Central memory CD4-positive, alpha-beta T cell (primary cell): ENCODE measurements around the gene ARFGEF2.
"Not testable (repeated sequence)": the region's sequence is repeated elsewhere in the genome, so short reads cannot be mapped to it uniquely, and the experiment has no call there.

Experiments used
- DNase-seq: peaks from one replicate; pipeline ENCODE4 v3.0.0; 2022
- total RNA-seq, 3 experiments: gene quantifications; one replicate each; lab custom pipeline; 2026; lab: John Stamatoyannopoulos, UW

The ARFGEF2 gene
- 123 to 194 (median 183) reads per million in 3 experiments for total RNA-seq

DNA sequence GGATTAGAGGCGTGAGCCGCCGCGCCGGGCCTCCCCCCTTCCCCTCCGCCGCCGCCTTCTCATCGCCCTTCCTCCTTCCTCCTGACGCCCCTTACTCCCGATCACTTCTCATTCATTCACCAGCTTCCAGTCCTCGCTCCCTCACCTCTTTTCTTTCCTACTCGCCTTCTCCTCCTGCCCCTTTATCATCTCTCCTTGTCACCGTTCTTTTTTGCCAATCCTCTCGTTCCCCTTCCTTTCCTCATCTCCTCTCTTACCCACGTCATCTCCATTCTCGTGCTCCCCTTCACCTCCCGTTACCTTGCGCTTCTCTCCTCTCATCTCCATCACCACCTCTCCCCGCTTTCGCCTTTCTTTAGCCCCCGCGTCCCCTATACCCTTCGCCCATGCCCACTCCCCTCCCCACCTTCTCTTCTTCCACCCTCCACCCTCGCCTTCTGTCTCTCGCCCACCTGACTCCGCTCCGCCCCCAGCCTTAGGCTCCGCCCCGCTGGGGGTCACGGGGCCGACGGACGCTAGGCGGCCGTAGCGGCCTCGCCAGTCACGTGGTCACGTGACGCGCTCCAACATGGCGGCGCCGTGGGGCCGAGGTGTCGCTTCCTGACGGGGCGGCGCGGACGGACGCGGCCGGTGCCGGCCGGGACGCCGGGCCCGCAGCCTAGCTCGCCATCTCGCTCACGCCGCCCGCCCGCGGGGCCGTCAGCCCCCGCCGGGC, at the start of gene ARFGEF2:
Gene ARFGEF2, plus strand, starts transcription at position 544 of the 715 bp plus-strand sequence. CDS start 179 bp downstream, outside the sequence.
- peak; percentile 86 for DNase-seq

GRCh38 chr20:48875233-48875913, 46.1 kb upstream of the ARFGEF2 start:
- no peak for DNase-seq

GRCh38 chr20:48875914-48876240, 45.6 kb upstream of the ARFGEF2 start:
- no peak for DNase-seq

- DNase-seq = peak; percentile 16
Measured at GRCh38 chr20:48877304-48877703, 44.2 kb upstream of the ARFGEF2 start.

- no peak for DNase-seq
Measured at GRCh38 chr20:48878534-48879248, 42.8 kb upstream of the ARFGEF2 start.

GRCh38 chr20:48879612-48880245, 41.8 kb upstream of the ARFGEF2 start:
- DNase-seq = no peak

GRCh38 chr20:48880331-48880730, 41.2 kb upstream of the ARFGEF2 start:
- no peak for DNase-seq

DNA sequence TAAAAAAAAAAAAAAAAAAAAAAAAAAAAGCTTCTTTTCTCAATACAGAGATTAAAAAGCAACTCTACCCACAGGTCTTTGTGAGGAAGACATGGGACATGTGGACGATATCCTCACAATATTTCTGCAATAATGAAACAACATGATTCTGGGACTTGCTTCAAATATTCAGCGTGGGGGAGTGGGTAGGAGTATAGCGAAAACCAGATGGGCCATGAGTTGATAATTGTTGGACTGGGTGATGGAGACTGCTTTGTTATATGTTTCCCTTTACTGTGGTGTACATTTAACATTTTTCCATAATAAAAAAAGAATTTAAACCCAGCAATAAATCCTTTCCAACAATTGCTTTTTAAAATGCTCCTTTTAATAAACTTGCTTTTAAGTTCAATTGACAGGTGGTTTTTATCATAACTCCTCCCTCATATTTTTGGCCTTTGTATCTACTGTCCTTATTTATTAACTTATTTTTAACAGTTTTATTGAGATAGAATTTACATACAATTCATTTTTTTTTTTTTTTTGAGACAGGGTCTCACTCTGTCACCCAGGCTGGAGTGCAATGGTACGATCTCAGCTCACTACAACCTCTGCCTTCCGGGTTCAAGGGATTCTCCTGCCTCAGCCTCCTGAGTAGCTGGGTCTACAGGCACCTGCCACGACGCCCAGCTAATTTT, 40.4 kb upstream of the ARFGEF2 start:
- no peak for DNase-seq

GRCh38 chr20:48885237-48885636, 36.3 kb upstream of the ARFGEF2 start:
- DNase-seq = no peak

DNA sequence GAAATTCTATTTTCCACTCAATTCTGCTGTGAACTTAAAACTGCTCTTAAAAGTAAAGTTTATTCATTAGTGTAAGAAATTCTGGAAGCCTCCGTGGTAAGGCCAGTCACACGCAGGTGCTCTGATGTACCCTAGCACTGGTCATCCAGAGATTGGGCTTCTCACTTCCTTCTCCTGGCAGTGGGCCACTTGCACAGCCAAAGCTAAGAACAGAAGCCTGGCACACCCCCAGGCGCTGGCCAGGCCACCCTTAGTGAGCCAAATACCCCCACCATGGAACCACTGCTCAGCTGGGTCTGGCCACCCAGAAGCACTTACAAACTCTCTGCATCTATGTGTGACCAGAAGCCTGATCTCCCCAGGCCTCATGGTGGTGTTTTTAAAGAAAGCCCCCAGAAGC, 35.3 kb upstream of the ARFGEF2 start:
- DNase-seq = no peak

- DNase-seq = no peak
Measured at GRCh38 chr20:48886811-48887210, 34.7 kb upstream of the ARFGEF2 start.

DNA sequence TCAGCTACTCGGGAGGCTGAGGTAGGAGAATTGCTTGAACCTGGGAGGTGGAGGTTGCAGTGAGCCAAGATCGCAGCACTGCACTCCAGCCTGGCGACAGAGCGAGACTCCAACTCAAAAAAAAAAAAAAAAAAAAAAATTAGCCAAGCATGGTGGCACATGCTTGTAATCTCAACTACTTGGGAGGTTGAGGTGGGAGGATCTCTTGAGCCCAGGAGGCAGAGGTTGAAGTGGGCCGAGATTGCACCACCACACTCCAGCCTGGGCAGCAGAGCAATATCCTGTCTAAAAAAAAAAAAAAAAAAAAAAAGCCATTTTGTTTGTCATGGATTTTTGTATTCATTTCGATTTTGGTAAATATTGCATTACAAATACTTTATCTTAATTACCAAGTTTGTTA, 33.0 kb upstream of the ARFGEF2 start:
- DNase-seq = not testable (repeated sequence)

DNA sequence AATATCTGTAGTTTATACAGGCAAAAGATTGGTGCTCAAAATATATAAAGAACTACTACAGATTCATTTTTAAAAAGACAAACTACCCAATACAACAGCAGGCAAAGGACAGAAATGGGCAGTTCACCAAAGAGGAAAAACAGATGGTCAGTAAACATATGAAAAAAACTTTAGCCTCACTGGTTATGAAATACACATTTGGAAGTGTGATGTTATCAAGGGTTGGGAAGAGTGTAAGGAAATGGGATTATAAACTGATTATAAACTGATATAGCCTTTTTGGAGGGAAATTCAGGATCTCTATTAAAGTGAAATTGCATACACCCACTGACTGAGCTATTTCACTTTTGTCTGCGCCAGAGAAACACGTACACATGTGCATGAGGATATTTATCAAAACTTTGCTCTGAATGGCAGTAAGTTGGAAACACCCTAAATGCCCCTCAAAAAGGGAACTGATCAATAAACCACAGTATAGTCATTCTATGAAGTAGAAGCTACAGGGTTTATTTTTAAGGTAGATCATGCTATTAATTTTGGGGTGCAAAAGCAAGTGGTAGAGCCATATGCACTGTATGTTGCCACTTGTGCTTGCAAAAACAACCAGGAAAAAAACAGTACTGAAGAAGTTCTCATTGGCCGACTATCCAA, 32.2 kb upstream of the ARFGEF2 start:
- no peak for DNase-seq

DNA sequence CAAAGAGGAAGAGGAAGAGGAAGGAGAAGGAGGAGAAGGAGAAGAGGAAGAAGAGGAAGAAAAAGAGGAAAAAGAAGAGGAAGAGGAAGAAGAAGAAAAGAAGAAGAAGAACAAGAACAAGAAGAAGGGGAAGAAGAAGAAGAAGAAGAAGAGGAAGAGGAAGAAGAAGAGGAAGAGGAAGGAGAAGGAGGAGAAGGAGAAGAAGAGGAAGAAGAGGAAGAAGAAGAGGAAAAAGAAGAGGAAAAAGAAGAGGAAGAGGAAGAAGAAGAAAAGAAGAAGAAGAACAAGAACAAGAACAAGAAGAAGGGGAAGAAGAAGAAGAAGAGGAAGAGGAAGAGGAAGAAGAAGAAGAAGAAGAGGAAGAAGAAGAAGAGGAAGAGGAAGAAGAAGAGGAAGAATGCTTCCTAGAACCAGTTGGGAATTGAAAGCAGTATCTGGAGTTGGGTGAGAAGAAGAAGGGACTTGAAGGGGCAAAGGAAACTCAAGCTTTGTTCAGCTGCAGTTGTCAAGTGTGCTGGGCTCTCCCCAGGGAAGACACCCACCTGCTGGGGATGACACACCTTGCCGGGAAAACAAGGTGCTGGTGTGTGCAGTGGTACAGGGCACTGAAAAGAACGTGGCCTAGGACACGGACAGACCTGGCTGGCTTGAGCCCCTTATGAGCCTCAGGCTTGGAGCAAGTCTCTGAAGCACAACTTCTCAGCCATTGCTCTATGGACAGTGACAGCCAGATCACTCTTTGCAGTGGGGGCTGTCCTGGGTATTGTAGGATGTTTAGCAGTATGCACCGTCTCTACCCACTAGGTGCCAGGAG, 30.1 kb upstream of the ARFGEF2 start:
- no peak for DNase-seq

- no peak for DNase-seq
Measured at GRCh38 chr20:48892049-48892470, 29.5 kb upstream of the ARFGEF2 start.

GRCh38 chr20:48892891-48893290, 28.6 kb upstream of the ARFGEF2 start:
- no peak for DNase-seq

- DNase-seq = no peak
Measured at GRCh38 chr20:48893374-48893773, 28.1 kb upstream of the ARFGEF2 start.

DNA sequence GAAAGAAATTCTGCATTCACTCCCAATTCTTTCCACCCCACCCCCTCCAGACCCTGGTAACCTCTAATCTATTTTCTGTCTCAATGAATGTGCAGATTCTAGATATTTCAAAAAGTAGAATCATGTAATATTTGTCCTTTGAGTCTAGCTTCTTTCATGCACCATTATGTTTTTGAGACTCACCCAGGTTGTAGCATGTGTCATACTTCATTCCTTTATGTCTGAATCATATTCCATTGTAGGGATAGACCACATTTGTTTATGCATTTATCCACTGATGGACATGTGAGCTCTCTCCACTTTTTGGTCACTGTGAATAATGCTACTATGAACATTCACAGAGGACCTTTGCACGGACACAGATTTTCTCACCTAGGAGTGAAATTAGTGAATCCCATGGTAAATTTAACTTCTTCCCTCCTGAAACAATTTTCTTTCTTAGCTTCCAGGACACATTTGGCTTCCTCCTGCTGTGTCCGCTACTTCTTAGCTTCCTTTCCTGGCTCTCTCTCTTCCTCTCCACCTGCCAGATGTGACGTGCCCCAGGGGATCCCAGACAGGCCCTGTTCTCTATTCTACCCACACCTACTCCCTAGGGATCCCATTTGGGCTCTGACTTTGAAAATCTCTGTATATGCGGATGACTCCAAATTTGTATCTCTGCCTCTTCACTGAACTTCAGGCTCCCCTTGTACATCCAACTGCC, 24.1 kb upstream of the ARFGEF2 start:
- no peak for DNase-seq

DNA sequence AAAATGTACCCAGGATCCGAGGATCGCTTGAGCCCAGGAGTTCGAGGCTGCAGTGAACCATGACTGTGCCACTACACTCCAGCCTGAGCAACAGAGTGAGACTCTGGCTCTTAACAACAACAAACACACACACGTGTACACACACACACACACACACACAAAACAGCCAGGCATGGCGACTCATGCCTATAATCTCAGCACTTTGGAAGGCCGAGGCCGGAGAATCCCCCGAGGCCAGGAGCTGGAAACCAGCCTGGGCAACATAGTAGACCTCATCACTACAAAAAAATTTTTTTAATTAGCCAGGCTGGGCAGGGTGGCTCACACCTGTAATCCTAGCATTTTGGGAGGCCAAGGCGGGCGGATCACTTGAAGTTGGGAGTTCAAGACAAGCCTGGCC, 23.3 kb upstream of the ARFGEF2 start:
- no peak for DNase-seq

DNA sequence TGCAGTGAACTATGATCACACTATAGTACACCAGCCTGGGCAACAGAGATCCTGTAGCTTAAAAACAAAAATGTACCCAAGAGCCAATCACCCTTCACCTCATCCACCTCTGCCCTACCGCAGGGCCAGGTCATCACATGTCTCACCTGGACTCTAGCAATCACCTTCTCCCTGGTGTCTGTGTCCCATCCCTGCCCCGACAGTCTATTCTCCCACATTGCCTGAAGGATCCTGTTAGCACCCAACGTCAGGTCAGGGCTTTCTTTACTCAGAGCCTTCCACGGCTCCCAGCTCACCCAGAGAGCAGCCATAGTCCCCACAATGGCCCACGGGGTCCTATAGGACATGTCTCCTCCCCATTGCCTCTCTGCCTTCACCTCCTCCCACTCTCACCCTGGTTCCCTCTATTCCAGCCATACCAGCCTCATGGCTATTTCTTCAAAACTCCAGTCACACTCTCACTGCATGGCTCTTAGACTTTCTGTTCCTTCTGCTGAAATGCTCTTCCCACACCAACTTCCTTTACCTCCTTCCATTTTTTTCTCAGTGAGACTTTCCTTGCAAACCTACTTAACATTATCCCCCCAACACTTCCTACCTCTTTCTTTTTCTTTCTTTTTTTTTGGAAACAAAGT, 22.5 kb upstream of the ARFGEF2 start:
- DNase-seq = no peak
